Measurements from ENCODE around the gene NEK11.

The NEK11 gene

DNA sequence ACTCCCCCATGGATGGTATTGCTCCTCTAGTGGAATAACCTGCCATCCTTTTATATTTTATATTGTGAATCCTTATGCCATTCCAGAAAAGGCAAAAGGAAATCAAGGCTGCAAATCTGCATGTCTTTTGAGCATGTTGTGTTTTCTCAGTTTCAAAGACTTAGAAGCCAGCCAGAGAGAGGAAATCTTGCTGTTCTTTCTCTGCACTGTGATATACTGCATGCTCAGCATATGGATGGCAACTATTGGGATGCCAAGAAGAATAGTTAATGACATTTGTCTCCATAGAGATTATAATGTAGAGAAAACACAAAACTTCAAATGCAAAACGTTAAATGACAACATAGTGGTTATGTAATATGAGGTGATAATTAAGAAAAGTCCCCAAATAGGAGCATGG is 248.9 kb downstream of the NEK11 start:
- no peak for DNase-seq (ENCODE audit: low read depth)
- H3K4me3 ChIP-seq (ENCODE audit: control insufficient read depth, low read depth, low read length) = no peak overlapping the region
- TF ChIP-seq, protein P1, sequence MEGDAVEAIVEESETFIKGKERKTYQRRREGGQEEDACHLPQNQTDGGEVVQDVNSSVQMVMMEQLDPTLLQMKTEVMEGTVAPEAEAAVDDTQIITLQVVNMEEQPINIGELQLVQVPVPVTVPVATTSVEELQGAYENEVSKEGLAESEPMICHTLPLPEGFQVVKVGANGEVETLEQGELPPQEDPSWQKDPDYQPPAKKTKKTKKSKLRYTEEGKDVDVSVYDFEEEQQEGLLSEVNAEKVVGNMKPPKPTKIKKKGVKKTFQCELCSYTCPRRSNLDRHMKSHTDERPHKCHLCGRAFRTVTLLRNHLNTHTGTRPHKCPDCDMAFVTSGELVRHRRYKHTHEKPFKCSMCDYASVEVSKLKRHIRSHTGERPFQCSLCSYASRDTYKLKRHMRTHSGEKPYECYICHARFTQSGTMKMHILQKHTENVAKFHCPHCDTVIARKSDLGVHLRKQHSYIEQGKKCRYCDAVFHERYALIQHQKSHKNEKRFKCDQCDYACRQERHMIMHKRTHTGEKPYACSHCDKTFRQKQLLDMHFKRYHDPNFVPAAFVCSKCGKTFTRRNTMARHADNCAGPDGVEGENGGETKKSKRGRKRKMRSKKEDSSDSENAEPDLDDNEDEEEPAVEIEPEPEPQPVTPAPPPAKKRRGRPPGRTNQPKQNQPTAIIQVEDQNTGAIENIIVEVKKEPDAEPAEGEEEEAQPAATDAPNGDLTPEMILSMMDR (conservative IDR thresholded peaks at IDR 0.05; ENCODE audit: control insufficient read depth, insufficient read depth, low read depth, low read length) = no peak

- TF ChIP-seq, protein P1 (conservative IDR thresholded peaks at IDR 0.05; ENCODE audit: control insufficient read depth, insufficient read depth, low read depth, low read length) = no peak
- no peak overlapping the region for H3K4me3 ChIP-seq (ENCODE audit: control insufficient read depth, low read depth, low read length)
- DNase-seq (ENCODE audit: low read depth) = no peak
These were observed 251.3 kb downstream of the NEK11 start for GRCh38 chr3:131277836-131278497.

- no peak overlapping the region for H3K4me3 ChIP-seq (ENCODE audit: control insufficient read depth, low read depth, low read length)
- DNase-seq (ENCODE audit: low read depth) = no peak
- TF ChIP-seq, protein P1 (conservative IDR thresholded peaks at IDR 0.05; ENCODE audit: control insufficient read depth, insufficient read depth, low read depth, low read length) = no peak
These were observed 252.9 kb downstream of the NEK11 start for GRCh38 chr3:131279577-131279976.

- TF ChIP-seq, protein P1 (conservative IDR thresholded peaks at IDR 0.05; ENCODE audit: control insufficient read depth, insufficient read depth, low read depth, low read length) = no peak
- DNase-seq (ENCODE audit: low read depth) = no peak
- H3K4me3 ChIP-seq (ENCODE audit: control insufficient read depth, low read depth, low read length) = no peak overlapping the region
These were observed 255.7 kb downstream of the NEK11 start for GRCh38 chr3:131282379-131282778.

GRCh38 chr3:131282967-131283366 is 256.3 kb downstream of the NEK11 start:
- no peak for DNase-seq (ENCODE audit: low read depth)
- TF ChIP-seq, protein P1 (conservative IDR thresholded peaks at IDR 0.05; ENCODE audit: control insufficient read depth, insufficient read depth, low read depth, low read length) = no peak
- H3K4me3 ChIP-seq (ENCODE audit: control insufficient read depth, low read depth, low read length) = no peak overlapping the region

- H3K4me3 ChIP-seq (ENCODE audit: control insufficient read depth, low read depth, low read length) = no peak overlapping the region
- DNase-seq (ENCODE audit: low read depth) = no peak
- TF ChIP-seq, protein P1 (conservative IDR thresholded peaks at IDR 0.05; ENCODE audit: control insufficient read depth, insufficient read depth, low read depth, low read length) = no peak
These were observed 257.2 kb downstream of the NEK11 start for GRCh38 chr3:131283862-131284261.

GRCh38 chr3:131284302-131284701 is 257.6 kb downstream of the NEK11 start:
- H3K4me3 ChIP-seq (ENCODE audit: control insufficient read depth, low read depth, low read length) = no peak overlapping the region
- no peak for DNase-seq (ENCODE audit: low read depth)
- TF ChIP-seq, protein P1 (conservative IDR thresholded peaks at IDR 0.05; ENCODE audit: control insufficient read depth, insufficient read depth, low read depth, low read length) = no peak

All from fibroblast of mammary gland (primary cell).